HepG2 (cell line): ENCODE results near the gene CYB5D1. TPM values are rescaled to one million over a fixed set of nuclear protein-coding genes. Genes with fewer than 3 reads are reported as not detected.

Experiments
- ATAC-seq: fragments of 200-7000 bp; cut with Tn5 transposase; 3 replicates; pipeline ENCODE4 v1.9.1; 2020; ENCODE audit warnings: mild to moderate bottlenecking, moderate library complexity
- BruUV-seq: library from RNA; stranded (reverse); fragments of 400-500 nt; replicated peaks from 2 replicates; lab custom pipeline; 2021; lab: Mats Ljungman, UMichigan
- CTCF ChIA-PET: fragments of 300-600 bp; formaldehyde crosslinking; extraction: SDS; loops from one replicate; lab custom pipeline; 2021; ENCODE audit warnings: low total read pairs, inconsistent platforms, low intra/inter-chr PET ratio; lab: Yijun Ruan, JAX
- POLR2A ChIA-PET: fragments of 350-600 bp; sonication (Branson Sonifier 250); formaldehyde crosslinking; loops from one replicate; lab custom pipeline; 2020; ENCODE audit warnings: antibody characterized with exemption, inconsistent platforms; lab: Yijun Ruan, JAX
- DNase-seq: peaks from one replicate; pipeline ENCODE4 v3.0.0-alpha.2; 2015; ENCODE audit warnings: low spot score
- FAIRE-seq: peaks from 3 replicates; lab custom pipeline; 2011; peaks lifted over from hg19 to GRCh38; lab: Jason Lieb, UNC
- H2AFZ ChIP-seq: one replicate; pipeline ENCODE4 v1.6.1; 2011; ENCODE audit warnings: low read length, inconsistent platforms
- H3K27ac ChIP-seq: fragments of 300-600 bp; 3 replicates; pipeline ENCODE4 v1.8.0; 2011; ENCODE audit warnings: mixed run types, mild to moderate bottlenecking, mixed read lengths, low read length, inconsistent platforms; ENCODE audit not compliant: insufficient read depth; ENCODE audit errors: extremely low read length
- H3K27me3 ChIP-seq, 2 experiments: fragments of 200-600 bp in 1 of 2; 2 replicates in 1 of 2; 3 replicates in 1 of 2; pipeline versions ENCODE4 v1.6.0 to v1.8.0; 2011; ENCODE audit warnings: low read length in 2 of 2, mild to moderate bottlenecking in 2 of 2, moderate library complexity in 2 of 2, inconsistent platforms in 1 of 2; ENCODE audit not compliant: insufficient read depth in 2 of 2, control insufficient read depth in 1 of 2
- H3K36me3 ChIP-seq, 2 experiments: fragments of 200-600 bp in 1 of 2; replicated peaks in 1 of 2; 2 replicates in 1 of 2; 3 replicates in 1 of 2; pipeline versions ENCODE4 v1.5.1 to v1.8.0; 2011; ENCODE audit warnings: low read length in 2 of 2, inconsistent platforms in 1 of 2; ENCODE audit not compliant: insufficient read depth in 2 of 2, control insufficient read depth in 1 of 2
- H3K4me1 ChIP-seq: 2 replicates; pipeline ENCODE4 v1.5.1; 2012; ENCODE audit warnings: low read length, inconsistent platforms; ENCODE audit not compliant: insufficient read depth
- H3K4me2 ChIP-seq: 2 replicates; pipeline ENCODE4 v1.6.0; 2011; ENCODE audit warnings: low read depth, low read length, inconsistent platforms
- H3K4me3 ChIP-seq, 3 experiments: fragments of 200-600 bp in 1 of 3; sonication (generic), shearing (Covaris generic) in 1 of 3; replicated peaks in 1 of 3; 2 replicates each; pipeline ENCODE4 v1.5.1; 2011 to 2016; ENCODE audit warnings: low read length in 3 of 3, inconsistent platforms in 2 of 3, low read depth in 2 of 3, mild to moderate bottlenecking in 2 of 3, control low read depth in 1 of 3, mixed read lengths in 1 of 3; ENCODE audit not compliant: insufficient read depth in 1 of 3
- H3K79me2 ChIP-seq: one replicate; pipeline ENCODE4 v1.6.1; 2011; ENCODE audit warnings: low read length, inconsistent platforms; ENCODE audit not compliant: insufficient read depth
- H3K9ac ChIP-seq: 2 replicates; pipeline ENCODE4 v1.6.0; 2011; ENCODE audit warnings: mild to moderate bottlenecking, low read depth, low read length, inconsistent platforms; ENCODE audit not compliant: insufficient read depth
- H3K9me3 ChIP-seq: 2 replicates; pipeline ENCODE4 v1.5.1; 2012; ENCODE audit warnings: mild to moderate bottlenecking, low read length
- H4K20me1 ChIP-seq: 2 replicates; pipeline ENCODE4 v1.6.0; 2011; ENCODE audit warnings: inconsistent platforms, mild to moderate bottlenecking, low read length, moderate library complexity; ENCODE audit not compliant: insufficient read depth
- ELF3 ChIP-seq: IDR thresholded peaks from 2 replicates; pipeline ENCODE4 v1.6.1; 2016; ENCODE audit warnings: missing genetic modification reagents, missing compliant biosample characterization
- JUNB ChIP-seq: sonication (generic); formaldehyde crosslinking; IDR thresholded peaks from 2 replicates; pipeline ENCODE4 v1.8.0; 2022; ENCODE audit warnings: missing genetic modification reagents, mild to moderate bottlenecking, borderline replicate concordance
- MYNN ChIP-seq: sonication (generic); formaldehyde crosslinking; IDR thresholded peaks from 2 replicates; pipeline ENCODE4 v1.4.0; 2020; ENCODE audit warnings: mild to moderate bottlenecking, low read depth, missing genetic modification reagents
- NFIC ChIP-seq: IDR thresholded peaks from 2 replicates; pipeline ENCODE4 v1.6.1; 2012; ENCODE audit warnings: mild to moderate bottlenecking, low read length, inconsistent platforms
- SALL1 ChIP-seq: sonication (generic); formaldehyde crosslinking; IDR thresholded peaks from 2 replicates; pipeline ENCODE4 v1.8.0; 2022; ENCODE audit warnings: mild to moderate bottlenecking, missing genetic modification reagents
- SOX5 ChIP-seq: IDR thresholded peaks from 2 replicates; pipeline ENCODE4 v1.6.1; 2016; ENCODE audit warnings: borderline replicate concordance
- SP5 ChIP-seq: IDR thresholded peaks from 2 replicates; pipeline ENCODE4 v1.6.1; 2016; ENCODE audit warnings: low read depth, borderline replicate concordance
- TEAD3 ChIP-seq: optimal IDR thresholded peaks from 2 replicates; pipeline ENCODE3; 2016; ENCODE audit warnings: borderline replicate concordance
- ZBTB3 ChIP-seq: sonication (generic); formaldehyde crosslinking; IDR thresholded peaks from 2 replicates; pipeline ENCODE4 v1.4.0; 2020; ENCODE audit warnings: low read depth, mild to moderate bottlenecking, moderate library complexity, missing genetic modification reagents, borderline replicate concordance
- ZNF776 ChIP-seq: sonication (generic); formaldehyde crosslinking; IDR thresholded peaks from 2 replicates; pipeline ENCODE4 v1.4.0; 2020; ENCODE audit warnings: mild to moderate bottlenecking, missing genetic modification reagents
- ZNF788 ChIP-seq: sonication (generic); formaldehyde crosslinking; IDR thresholded peaks from 2 replicates; pipeline ENCODE4 v1.5.0; 2020; ENCODE audit warnings: mild to moderate bottlenecking, missing genetic modification reagents, borderline replicate concordance
- ZNF790 ChIP-seq: sonication (generic); formaldehyde crosslinking; IDR thresholded peaks from 2 replicates; pipeline ENCODE4 v1.8.0; 2022; ENCODE audit warnings: missing genetic modification reagents, mild to moderate bottlenecking, borderline replicate concordance
- WGBS: methylation state at CpG from one replicate; pipeline ENCODE4 v1.1.6; 2017; ENCODE audit warnings: low lambda C conversion rate; 5-methylcytosine and 5-hydroxymethylcytosine counted together
- in situ Hi-C: cut with HindIII; loops from 2 replicates; pipeline ENCODE4 v1.10.0; 2017; ENCODE audit warnings: low pct_unique_long_range_greater_than_20kb; ENCODE audit not compliant: extremely low pct_ligation_motif_present
- intact Hi-C: fragments of 100-400 bp; cut with micrococcal nuclease; formaldehyde crosslinking; loops from one replicate; pipeline ENCODE4 v1.10.0; 2022; ENCODE audit not compliant: unreplicated experiment
- polyA plus RNA-seq, 8 experiments: library from polyadenylated mRNA; depleted of rRNA in 3 of 8; stranded (reverse) in 7 of 8; unstranded in 1 of 8; fragments of >200 nt; fragmentation: Illumina TruSeq in 4 of 8; extraction: Trizol in 4 of 8; gene quantifications; 2 replicates each; pipeline versions ENCODE4 v1.2.1 to v1.2.3, GENCODE V29; 2011 to 2016; ENCODE audit warnings: low read depth in 4 of 8, missing spikeins in 1 of 8, mixed read lengths in 1 of 8; ENCODE audit not compliant: insufficient read depth in 1 of 8
- total RNA-seq, 5 experiments: library from RNA; depleted of rRNA; stranded (reverse); fragments of >200 nt; fragmentation: Illumina TruSeq; extraction: Trizol; gene quantifications; 2 replicates each; pipeline ENCODE4 v1.2.3, GENCODE V29; 2016; ENCODE audit warnings: low read depth in 1 of 5
- TF ChIP-seq, protein P1 (sequence below), 2 experiments: IDR thresholded peaks; 2 replicates each; pipeline ENCODE4 v1.6.1; 2011 to 2012; ENCODE audit warnings: low read length in 2 of 2, borderline replicate concordance in 1 of 2, low read depth in 1 of 2, mild to moderate bottlenecking in 1 of 2, moderate library complexity in 1 of 2
- TF ChIP-seq, protein P2 (sequence below): sonication (generic); formaldehyde crosslinking; IDR thresholded peaks from 2 replicates; pipeline ENCODE4 v1.4.0; 2020; ENCODE audit warnings: missing genetic modification reagents, mild to moderate bottlenecking, borderline replicate concordance
- TF ChIP-seq, protein P3 (sequence below): sonication (generic); formaldehyde crosslinking; IDR thresholded peaks from 2 replicates; pipeline ENCODE4 v1.4.0; 2020; ENCODE audit warnings: mild to moderate bottlenecking, missing genetic modification reagents

CYB5D1 gene
- total and polyA plus RNA-seq, 2 of the 13 experiments (the other 11 are each of a cell fraction or from before 2014, with no cell fraction given): 8.9 to 17.0 TPM

DNA sequence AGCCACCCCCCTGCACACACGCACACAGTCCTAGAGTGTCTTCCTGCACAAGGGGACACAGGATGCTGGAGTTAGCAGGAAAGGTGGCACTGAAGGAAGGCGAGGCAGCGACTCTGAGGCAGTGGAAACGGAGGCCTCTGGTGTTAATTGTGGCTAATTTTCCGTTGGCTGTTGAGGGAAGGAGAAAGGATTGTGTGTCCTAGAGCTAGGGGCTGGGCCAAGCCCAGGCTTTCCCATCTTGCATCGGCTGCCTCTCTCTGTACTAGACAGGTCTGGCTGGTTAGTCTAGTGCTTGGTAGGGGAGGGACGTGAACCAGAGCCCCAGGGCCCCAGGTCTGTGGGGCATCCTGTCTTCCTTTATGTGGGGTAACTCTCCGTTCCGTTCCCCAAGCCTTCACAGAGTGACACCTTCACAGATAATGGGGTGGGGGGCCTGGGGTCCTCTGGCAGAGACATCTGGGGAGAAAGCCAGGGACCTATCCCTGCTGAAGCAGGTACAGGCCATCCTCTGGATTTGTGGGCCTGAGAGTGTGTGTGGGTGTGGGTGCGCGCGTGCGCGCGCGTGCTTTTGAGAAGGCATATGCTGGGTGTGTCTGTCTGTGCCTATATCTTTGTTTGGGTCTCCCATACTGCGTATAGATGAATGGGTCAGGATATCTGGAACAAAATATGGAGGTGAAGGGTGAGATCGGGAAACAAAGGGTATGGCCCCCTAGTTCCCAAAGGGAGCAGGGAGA, 30.5 kb downstream of the CYB5D1 start, which contains the start of gene CHD3:
Gene CHD3, plus strand, starts transcription at position 606 of the 737 bp plus-strand sequence. CDS start 212 bp downstream, outside the sequence.
- no peaks in the 10 kb centered on the region for H3K36me3 ChIP-seq
- ChIA-PET POLR2A (interaction anchor here (1.3 to 1.5 kb wide), 3 partner anchors 26 to 52 kb away, joined by 3 to 4 read pairs (median 3); partner anchors contain the start of gene NAA38), CTCF (interaction anchor here (1.9 kb wide), 1 partner anchor 26 kb away, joined by 5 read pairs; no protein-coding TSS in a partner anchor)
- H3K9me3 ChIP-seq: no peaks in the 10 kb centered on the region
- peak within 1 kb of the TSS; percentile 45 to 76 (median 68) for H3K4me3 ChIP-seq
- H4K20me1 ChIP-seq: no peaks in the 10 kb centered on the region
- no peaks in the 10 kb centered on the region for H3K79me2 ChIP-seq
- BruUV-seq: no TSS peak
- peak within 1 kb of the TSS; percentile 69 for H3K27ac ChIP-seq
- peaks cover 38% of the 10 kb centered on the region for H3K4me1 ChIP-seq
- H3K4me2 ChIP-seq: peak within 1 kb of the TSS; percentile 92
- no peak for DNase-seq
- peak within 1 kb of the TSS; percentile 48 for H2AFZ ChIP-seq
- 50% methylated on average over 16 of the region's 18 CpGs for WGBS
- peak within 1 kb of the TSS; percentile 63 for H3K9ac ChIP-seq
- intact Hi-C loops (no loop called here), in situ Hi-C loops (no loop called here)
- peak; percentile 45 for ATAC-seq
- no peak for FAIRE-seq
- H3K27me3 ChIP-seq: peaks cover 0 to 17% of the 10 kb centered on the region in 2 experiments; a peak in 2 of 5 replicates
- 0 out of 2 replicates have a peak, but pooled peaks have one; percentile 37 for TF ChIP-seq JUNB (CRISPR knock-in tag)
- peak; percentile 6; the same call in 1 of the 2 replicates for TF ChIP-seq SP5
- TF ChIP-seq, protein P1, sequence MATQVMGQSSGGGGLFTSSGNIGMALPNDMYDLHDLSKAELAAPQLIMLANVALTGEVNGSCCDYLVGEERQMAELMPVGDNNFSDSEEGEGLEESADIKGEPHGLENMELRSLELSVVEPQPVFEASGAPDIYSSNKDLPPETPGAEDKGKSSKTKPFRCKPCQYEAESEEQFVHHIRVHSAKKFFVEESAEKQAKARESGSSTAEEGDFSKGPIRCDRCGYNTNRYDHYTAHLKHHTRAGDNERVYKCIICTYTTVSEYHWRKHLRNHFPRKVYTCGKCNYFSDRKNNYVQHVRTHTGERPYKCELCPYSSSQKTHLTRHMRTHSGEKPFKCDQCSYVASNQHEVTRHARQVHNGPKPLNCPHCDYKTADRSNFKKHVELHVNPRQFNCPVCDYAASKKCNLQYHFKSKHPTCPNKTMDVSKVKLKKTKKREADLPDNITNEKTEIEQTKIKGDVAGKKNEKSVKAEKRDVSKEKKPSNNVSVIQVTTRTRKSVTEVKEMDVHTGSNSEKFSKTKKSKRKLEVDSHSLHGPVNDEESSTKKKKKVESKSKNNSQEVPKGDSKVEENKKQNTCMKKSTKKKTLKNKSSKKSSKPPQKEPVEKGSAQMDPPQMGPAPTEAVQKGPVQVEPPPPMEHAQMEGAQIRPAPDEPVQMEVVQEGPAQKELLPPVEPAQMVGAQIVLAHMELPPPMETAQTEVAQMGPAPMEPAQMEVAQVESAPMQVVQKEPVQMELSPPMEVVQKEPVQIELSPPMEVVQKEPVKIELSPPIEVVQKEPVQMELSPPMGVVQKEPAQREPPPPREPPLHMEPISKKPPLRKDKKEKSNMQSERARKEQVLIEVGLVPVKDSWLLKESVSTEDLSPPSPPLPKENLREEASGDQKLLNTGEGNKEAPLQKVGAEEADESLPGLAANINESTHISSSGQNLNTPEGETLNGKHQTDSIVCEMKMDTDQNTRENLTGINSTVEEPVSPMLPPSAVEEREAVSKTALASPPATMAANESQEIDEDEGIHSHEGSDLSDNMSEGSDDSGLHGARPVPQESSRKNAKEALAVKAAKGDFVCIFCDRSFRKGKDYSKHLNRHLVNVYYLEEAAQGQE (IDR thresholded peaks at IDR 0.05; ENCODE audit: borderline replicate concordance in 1 of 2, low read depth in 1 of 2, low read length in 2 of 2): no peak
- no peak for TF ChIP-seq ZNF790 (CRISPR knock-in tag)
- peak; percentile 1; the same call in 1 of the 2 replicates for TF ChIP-seq ELF3 (CRISPR knock-in tag)
- TF ChIP-seq, protein P2, sequence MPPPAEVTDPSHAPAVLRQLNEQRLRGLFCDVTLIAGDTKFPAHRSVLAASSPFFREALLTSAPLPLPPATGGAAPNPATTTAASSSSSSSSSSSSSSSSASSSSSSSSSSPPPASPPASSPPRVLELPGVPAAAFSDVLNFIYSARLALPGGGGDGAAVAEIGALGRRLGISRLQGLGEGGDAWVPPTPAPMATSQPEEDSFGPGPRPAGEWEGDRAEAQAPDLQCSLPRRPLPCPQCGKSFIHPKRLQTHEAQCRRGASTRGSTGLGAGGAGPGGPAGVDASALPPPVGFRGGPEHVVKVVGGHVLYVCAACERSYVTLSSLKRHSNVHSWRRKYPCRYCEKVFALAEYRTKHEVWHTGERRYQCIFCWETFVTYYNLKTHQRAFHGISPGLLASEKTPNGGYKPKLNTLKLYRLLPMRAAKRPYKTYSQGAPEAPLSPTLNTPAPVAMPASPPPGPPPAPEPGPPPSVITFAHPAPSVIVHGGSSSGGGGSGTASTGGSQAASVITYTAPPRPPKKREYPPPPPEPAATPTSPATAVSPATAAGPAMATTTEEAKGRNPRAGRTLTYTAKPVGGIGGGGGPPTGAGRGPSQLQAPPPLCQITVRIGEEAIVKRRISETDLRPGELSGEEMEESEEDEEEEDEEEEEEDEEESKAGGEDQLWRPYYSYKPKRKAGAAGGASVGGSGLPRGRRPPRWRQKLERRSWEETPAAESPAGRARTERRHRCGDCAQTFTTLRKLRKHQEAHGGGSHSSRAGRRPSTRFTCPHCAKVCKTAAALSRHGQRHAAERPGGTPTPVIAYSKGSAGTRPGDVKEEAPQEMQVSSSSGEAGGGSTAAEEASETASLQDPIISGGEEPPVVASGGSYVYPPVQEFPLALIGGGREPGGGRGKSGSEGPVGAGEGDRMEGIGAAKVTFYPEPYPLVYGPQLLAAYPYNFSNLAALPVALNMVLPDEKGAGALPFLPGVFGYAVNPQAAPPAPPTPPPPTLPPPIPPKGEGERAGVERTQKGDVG (CRISPR knock-in tag): 0 out of 2 replicates have a peak, but pooled peaks have one; percentile 10
- TF ChIP-seq, protein P3, sequence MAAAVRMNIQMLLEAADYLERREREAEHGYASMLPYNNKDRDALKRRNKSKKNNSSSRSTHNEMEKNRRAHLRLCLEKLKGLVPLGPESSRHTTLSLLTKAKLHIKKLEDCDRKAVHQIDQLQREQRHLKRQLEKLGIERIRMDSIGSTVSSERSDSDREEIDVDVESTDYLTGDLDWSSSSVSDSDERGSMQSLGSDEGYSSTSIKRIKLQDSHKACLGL: peak; percentile 14; the same call in 1 of the 2 replicates
- peak; percentile 15 for TF ChIP-seq TEAD3
- no peak for TF ChIP-seq ZBTB3 (CRISPR knock-in tag)
- TF ChIP-seq SOX5 (CRISPR knock-in tag): no peak; the same call in 1 of the 2 replicates
- TF ChIP-seq ZNF776 (CRISPR knock-in tag): no peak
- peak; percentile 9; the same call in 1 of the 2 replicates for TF ChIP-seq ZNF788 (CRISPR knock-in tag)
- TF ChIP-seq MYNN (CRISPR knock-in tag): 0 out of 2 replicates have a peak, but pooled peaks have one; percentile 4
- TF ChIP-seq NFIC: no peak
- TF ChIP-seq SALL1 (CRISPR knock-in tag): peak; percentile 12; the same call in 1 of the 2 replicates
